ENCODE data around the gene PRIM2.
A peak's percentile ranks its signal among the peaks of the same experiment; 100 is the strongest.
"Not testable (repeated sequence)": the region's sequence is repeated elsewhere in the genome, so short reads cannot be mapped to it uniquely, and the experiment has no call there.

The PRIM2 gene

GRCh38 chr6:57449496-57450066, 132.2 kb downstream of the PRIM2 start:
- DNase-seq, result not testable (repeated sequence)

- not testable (repeated sequence) for DNase-seq
Observed at GRCh38 chr6:57459781-57460180, 142.4 kb downstream of the PRIM2 start.

- DNase-seq, result not testable (repeated sequence)
Observed at GRCh38 chr6:57461022-57461421, 143.6 kb downstream of the PRIM2 start.

- not testable (repeated sequence) for DNase-seq
Observed at GRCh38 chr6:57463809-57464208, 146.4 kb downstream of the PRIM2 start.

- DNase-seq, result not testable (repeated sequence)
Observed at GRCh38 chr6:57465968-57466367, 148.5 kb downstream of the PRIM2 start.

- DNase-seq, result no peak
Observed at GRCh38 chr6:57469072-57469471, 151.6 kb downstream of the PRIM2 start.

GRCh38 chr6:57470148-57470547, 152.7 kb downstream of the PRIM2 start:
- not testable (repeated sequence) for DNase-seq

- DNase-seq, result not testable (repeated sequence)
Observed at GRCh38 chr6:57471314-57471864, 154.0 kb downstream of the PRIM2 start.

GRCh38 chr6:57472861-57473362, 155.5 kb downstream of the PRIM2 start:
- not testable (repeated sequence) for DNase-seq

- DNase-seq, result not testable (repeated sequence)
Observed at GRCh38 chr6:57474862-57475475, 157.5 kb downstream of the PRIM2 start.

- DNase-seq, result not testable (repeated sequence)
Observed at GRCh38 chr6:57475656-57476055, 158.2 kb downstream of the PRIM2 start.

GRCh38 chr6:57480194-57480593, 162.8 kb downstream of the PRIM2 start:
- DNase-seq, result not testable (repeated sequence)

- DNase-seq, result not testable (repeated sequence)
Observed at GRCh38 chr6:57481121-57481520, 163.7 kb downstream of the PRIM2 start.

- DNase-seq, result not testable (repeated sequence)
Observed at GRCh38 chr6:57482471-57482870, 165.0 kb downstream of the PRIM2 start.

GRCh38 chr6:57486494-57487081, 169.2 kb downstream of the PRIM2 start:
- not testable (repeated sequence) for DNase-seq

GRCh38 chr6:57488551-57488950, 171.1 kb downstream of the PRIM2 start:
- DNase-seq, result not testable (repeated sequence)

GRCh38 chr6:57489887-57490286, 172.5 kb downstream of the PRIM2 start:
- DNase-seq, result not testable (repeated sequence)

- DNase-seq, result not testable (repeated sequence)
Observed at GRCh38 chr6:57491795-57492194, 174.4 kb downstream of the PRIM2 start.

- DNase-seq, result not testable (repeated sequence)
Observed at GRCh38 chr6:57496251-57496650, 178.8 kb downstream of the PRIM2 start.

GRCh38 chr6:57500368-57501021, 183.1 kb downstream of the PRIM2 start:
- peak; percentile 10 for DNase-seq

GRCh38 chr6:57502387-57502786, 185.0 kb downstream of the PRIM2 start:
- not testable (repeated sequence) for DNase-seq

- not testable (repeated sequence) for DNase-seq
Observed at GRCh38 chr6:57505251-57505650, 187.8 kb downstream of the PRIM2 start.

- DNase-seq, result peak; percentile 2
Observed at GRCh38 chr6:57510390-57510789, 193.0 kb downstream of the PRIM2 start.

Measured in DMS53 (cell line).